ENCODE measurements around the gene HOXD10. TPM values are rescaled to one million over a fixed set of nuclear protein-coding genes. Genes with fewer than 3 reads are reported as not detected.
A peak's percentile ranks its signal among the peaks of the same experiment; 100 is the strongest.

HOXD10 gene
- total and polyA plus RNA-seq, 5 donors from 2014 or later, result not detected

DNA sequence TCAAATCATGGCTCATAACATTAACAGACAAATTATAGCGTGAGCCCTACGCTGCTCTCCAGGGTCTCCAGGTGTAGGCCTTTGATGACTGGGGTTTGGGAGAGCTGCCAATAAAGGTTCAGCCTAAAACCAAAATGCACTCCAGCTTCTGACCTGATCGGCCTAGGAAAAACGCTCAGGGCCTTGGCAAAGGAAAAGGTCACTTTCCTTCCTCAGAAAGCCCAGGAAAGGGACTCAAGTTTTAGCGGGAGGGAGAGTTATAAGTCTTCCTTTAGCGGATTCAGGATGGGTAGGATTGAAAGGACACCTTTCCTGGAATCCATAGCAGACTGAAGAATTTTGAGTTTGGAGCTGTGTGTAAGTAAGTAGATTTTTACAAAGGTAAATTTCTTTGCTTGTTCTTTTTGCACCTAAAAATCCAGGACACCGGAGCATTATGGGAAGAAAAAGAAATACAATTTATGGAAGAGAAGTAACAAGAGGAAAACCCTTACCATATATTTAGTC is 41.6 kb upstream of the HOXD10 start:
- H3K27ac Mint-ChIP-seq, result no peak overlapping the region

DNA sequence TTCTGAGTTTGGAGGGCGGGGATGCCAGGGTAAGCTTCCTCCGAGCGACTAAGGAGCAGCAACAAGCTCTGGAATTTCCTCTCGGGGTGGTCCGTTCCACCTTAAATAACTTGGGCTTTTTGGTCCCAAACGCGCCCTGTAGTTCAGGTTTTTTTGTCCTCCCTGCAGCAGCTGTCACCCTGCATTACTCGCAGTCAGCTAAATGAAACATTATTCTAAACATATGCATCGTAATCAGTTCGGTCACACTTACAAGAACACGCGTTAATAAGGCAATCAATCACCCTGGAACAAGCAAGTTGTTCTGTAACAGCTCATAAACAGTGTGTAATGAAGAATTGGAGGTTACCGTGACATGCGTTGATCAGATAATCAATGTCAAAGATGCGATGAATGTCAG is 41.1 kb upstream of the HOXD10 start:
- H3K9me3 Mint-ChIP-seq, result peaks cover 0 to 30% (median 4%) of the 10 kb centered on the region in 7 donors
- H3K27ac Mint-ChIP-seq, result no peak overlapping the region
- H3K4me3 Mint-ChIP-seq, result peak overlapping the region in 1 of 4 donors; percentile 27
- H3K4me1 Mint-ChIP-seq, result peaks cover 0 to 15% (median 8%) of the 10 kb centered on the region in 4 donors
- no peaks in the 10 kb centered on the region for H3K36me3 Mint-ChIP-seq
- Histone ChIP-seq H3K27me3 (ENCODE audit: control insufficient read depth, insufficient read depth, low read length) (peaks cover 71% of the 10 kb centered on the region), H3K4me3 (ENCODE audit: low read depth, low read length) (no peak overlapping the region), H3K27ac (ENCODE audit: insufficient read depth, low read length, poor library complexity, severe bottlenecking) (no peak overlapping the region), H3K36me3 (ENCODE audit: control insufficient read depth, insufficient read depth, low read length) (no peaks in the 10 kb centered on the region), H3K9me3 (ENCODE audit: control insufficient read depth in 2 of 2, low read length in 2 of 2) (peaks cover 21 to 25% of the 10 kb centered on the region in 2 experiments), H3K4me1 (ENCODE audit: control insufficient read depth, insufficient read depth, low read length, poor library complexity, severe bottlenecking) (peaks cover 11% of the 10 kb centered on the region)
- no peak for ATAC-seq (ENCODE audit: low read depth in 2 of 2)
- H3K27me3 Mint-ChIP-seq, result peaks cover 87% of the 10 kb centered on the region
- no peak for DNase-seq

More for the DNA sequence above, 41.6 kb upstream of the HOXD10 start:
- no peak for DNase-seq
- peaks cover 0 to 30% (median 4%) of the 10 kb centered on the region in 7 donors for H3K9me3 Mint-ChIP-seq
- peaks cover 0 to 15% (median 8%) of the 10 kb centered on the region in 4 donors for H3K4me1 Mint-ChIP-seq
- no peaks in the 10 kb centered on the region for H3K36me3 Mint-ChIP-seq
- peaks cover 21 to 24% of the 10 kb centered on the region in 2 experiments for H3K9me3 ChIP-seq (ENCODE audit: control insufficient read depth in 2 of 2, low read length in 2 of 2)
- no peak overlapping the region for H3K4me3 ChIP-seq (ENCODE audit: low read depth, low read length)
- H3K4me3 Mint-ChIP-seq, result no peak overlapping the region
- peaks cover 92% of the 10 kb centered on the region for H3K27me3 Mint-ChIP-seq
- no peak for ATAC-seq (ENCODE audit: low read depth in 2 of 2)
- H3K27ac ChIP-seq (ENCODE audit: insufficient read depth, low read length, poor library complexity, severe bottlenecking), result no peak overlapping the region
- peaks cover 76% of the 10 kb centered on the region for H3K27me3 ChIP-seq (ENCODE audit: control insufficient read depth, insufficient read depth, low read length)
- no peaks in the 10 kb centered on the region for H3K36me3 ChIP-seq (ENCODE audit: control insufficient read depth, insufficient read depth, low read length)
- H3K4me1 ChIP-seq (ENCODE audit: control insufficient read depth, insufficient read depth, low read length, poor library complexity, severe bottlenecking), result peaks cover 9% of the 10 kb centered on the region

DNA sequence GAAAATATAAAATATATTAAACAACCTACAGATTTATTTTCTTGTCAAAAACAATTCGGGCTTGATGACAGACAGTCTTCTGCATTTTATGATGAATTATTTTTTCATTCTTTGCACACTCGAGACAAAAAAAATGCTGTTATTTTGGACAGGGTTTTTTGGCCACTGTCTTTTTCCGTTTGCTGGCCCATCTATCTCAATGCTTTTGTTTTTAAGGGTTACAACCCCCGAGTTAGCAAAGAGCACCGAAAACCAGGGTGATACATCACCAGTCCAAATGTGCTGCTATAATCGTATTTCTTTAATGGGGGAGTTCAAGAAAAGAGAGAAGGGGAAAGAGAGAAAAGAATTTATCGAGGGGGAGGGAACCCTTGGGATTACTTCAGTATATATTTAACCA is 40.5 kb upstream of the HOXD10 start:
- no peaks in the 10 kb centered on the region for H3K36me3 Mint-ChIP-seq
- Histone ChIP-seq H3K9me3 (ENCODE audit: control insufficient read depth in 2 of 2, low read length in 2 of 2) (peaks cover 23 to 31% of the 10 kb centered on the region in 2 experiments), H3K27ac (ENCODE audit: insufficient read depth, low read length, poor library complexity, severe bottlenecking) (no peak overlapping the region), H3K4me3 (ENCODE audit: low read depth, low read length) (no peak overlapping the region), H3K4me1 (ENCODE audit: control insufficient read depth, insufficient read depth, low read length, poor library complexity, severe bottlenecking) (peaks cover 13% of the 10 kb centered on the region), H3K27me3 (ENCODE audit: control insufficient read depth, insufficient read depth, low read length) (peaks cover 70% of the 10 kb centered on the region), H3K36me3 (ENCODE audit: control insufficient read depth, insufficient read depth, low read length) (no peaks in the 10 kb centered on the region)
- H3K27ac Mint-ChIP-seq, result no peak overlapping the region
- no peak for DNase-seq
- peaks cover 86% of the 10 kb centered on the region for H3K27me3 Mint-ChIP-seq
- H3K9me3 Mint-ChIP-seq, result peaks cover 0 to 33% (median 4%) of the 10 kb centered on the region in 7 donors
- no peak overlapping the region for H3K4me3 Mint-ChIP-seq
- H3K4me1 Mint-ChIP-seq, result peaks cover 0 to 15% (median 9%) of the 10 kb centered on the region in 4 donors
- ATAC-seq (ENCODE audit: low read depth in 2 of 2), result no peak

- peaks cover 86% of the 10 kb centered on the region for H3K27me3 Mint-ChIP-seq
- peaks cover 0 to 15% (median 10%) of the 10 kb centered on the region in 4 donors for H3K4me1 Mint-ChIP-seq
- H3K27me3 ChIP-seq (ENCODE audit: control insufficient read depth, insufficient read depth, low read length), result peaks cover 73% of the 10 kb centered on the region
- peaks cover 28 to 38% of the 10 kb centered on the region in 2 experiments for H3K9me3 ChIP-seq (ENCODE audit: control insufficient read depth in 2 of 2, low read length in 2 of 2)
- no peaks in the 10 kb centered on the region for H3K36me3 ChIP-seq (ENCODE audit: control insufficient read depth, insufficient read depth, low read length)
- no peak overlapping the region for H3K27ac ChIP-seq (ENCODE audit: insufficient read depth, low read length, poor library complexity, severe bottlenecking)
- no peak for ATAC-seq (ENCODE audit: low read depth in 2 of 2)
- no peak overlapping the region for H3K27ac Mint-ChIP-seq
- H3K36me3 Mint-ChIP-seq, result no peaks in the 10 kb centered on the region
- no peak for DNase-seq
- peaks cover 0 to 37% (median 7%) of the 10 kb centered on the region in 7 donors for H3K9me3 Mint-ChIP-seq
- H3K4me3 ChIP-seq (ENCODE audit: low read depth, low read length), result no peak overlapping the region
- peaks cover 13% of the 10 kb centered on the region for H3K4me1 ChIP-seq (ENCODE audit: control insufficient read depth, insufficient read depth, low read length, poor library complexity, severe bottlenecking)
- H3K4me3 Mint-ChIP-seq, result peak overlapping the region in 1 of 4 donors; percentile 21
Observed at GRCh38 chr2:176076796-176077195, 39.8 kb upstream of the HOXD10 start.

- Histone ChIP-seq H3K27me3 (ENCODE audit: control insufficient read depth, insufficient read depth, low read length) (peaks cover 65% of the 10 kb centered on the region), H3K27ac (ENCODE audit: insufficient read depth, low read length, poor library complexity, severe bottlenecking) (no peak overlapping the region), H3K4me1 (ENCODE audit: control insufficient read depth, insufficient read depth, low read length, poor library complexity, severe bottlenecking) (peaks cover 13% of the 10 kb centered on the region), H3K9me3 (ENCODE audit: control insufficient read depth in 2 of 2, low read length in 2 of 2) (peaks cover 30 to 58% of the 10 kb centered on the region in 2 experiments), H3K4me3 (ENCODE audit: low read depth, low read length) (no peak overlapping the region), H3K36me3 (ENCODE audit: control insufficient read depth, insufficient read depth, low read length) (no peaks in the 10 kb centered on the region)
- Mint-ChIP-seq H3K9me3 (peaks cover 0 to 42% (median 11%) of the 10 kb centered on the region in 7 donors), H3K4me3 (peak overlapping the region; percentile 44 to 84 (median 64)), H3K36me3 (peaks cover 3% of the 10 kb centered on the region), H3K27me3 (peaks cover 87% of the 10 kb centered on the region), H3K27ac (peak overlapping the region in 2 of 3 donors; percentile 77 to 84), H3K4me1 (peaks cover 2 to 15% (median 12%) of the 10 kb centered on the region in 4 donors)
- ATAC-seq (ENCODE audit: low read depth in 2 of 2) (no peak), DNase-seq (no peak)
Observed at GRCh38 chr2:176078541-176079284, 37.9 kb upstream of the HOXD10 start.

- Mint-ChIP-seq H3K27ac (peak overlapping the region; percentile 75 to 84 (median 77)), H3K36me3 (peaks cover 4% of the 10 kb centered on the region), H3K27me3 (peaks cover 88% of the 10 kb centered on the region), H3K4me3 (peak overlapping the region; percentile 33 to 84 (median 64)), H3K4me1 (peaks cover 2 to 16% (median 15%) of the 10 kb centered on the region in 4 donors), H3K9me3 (peaks cover 0 to 48% (median 14%) of the 10 kb centered on the region in 7 donors)
- Histone ChIP-seq H3K9me3 (ENCODE audit: control insufficient read depth in 2 of 2, low read length in 2 of 2) (peaks cover 33 to 64% of the 10 kb centered on the region in 2 experiments), H3K27me3 (ENCODE audit: control insufficient read depth, insufficient read depth, low read length) (peaks cover 66% of the 10 kb centered on the region), H3K4me3 (ENCODE audit: low read depth, low read length) (no peak overlapping the region), H3K4me1 (ENCODE audit: control insufficient read depth, insufficient read depth, low read length, poor library complexity, severe bottlenecking) (peaks cover 13% of the 10 kb centered on the region), H3K36me3 (ENCODE audit: control insufficient read depth, insufficient read depth, low read length) (no peaks in the 10 kb centered on the region), H3K27ac (ENCODE audit: insufficient read depth, low read length, poor library complexity, severe bottlenecking) (no peak overlapping the region)
- ATAC-seq (ENCODE audit: low read depth in 2 of 2) (no peak), DNase-seq (no peak)
Observed at GRCh38 chr2:176079285-176079830, 37.2 kb upstream of the HOXD10 start.

DNA sequence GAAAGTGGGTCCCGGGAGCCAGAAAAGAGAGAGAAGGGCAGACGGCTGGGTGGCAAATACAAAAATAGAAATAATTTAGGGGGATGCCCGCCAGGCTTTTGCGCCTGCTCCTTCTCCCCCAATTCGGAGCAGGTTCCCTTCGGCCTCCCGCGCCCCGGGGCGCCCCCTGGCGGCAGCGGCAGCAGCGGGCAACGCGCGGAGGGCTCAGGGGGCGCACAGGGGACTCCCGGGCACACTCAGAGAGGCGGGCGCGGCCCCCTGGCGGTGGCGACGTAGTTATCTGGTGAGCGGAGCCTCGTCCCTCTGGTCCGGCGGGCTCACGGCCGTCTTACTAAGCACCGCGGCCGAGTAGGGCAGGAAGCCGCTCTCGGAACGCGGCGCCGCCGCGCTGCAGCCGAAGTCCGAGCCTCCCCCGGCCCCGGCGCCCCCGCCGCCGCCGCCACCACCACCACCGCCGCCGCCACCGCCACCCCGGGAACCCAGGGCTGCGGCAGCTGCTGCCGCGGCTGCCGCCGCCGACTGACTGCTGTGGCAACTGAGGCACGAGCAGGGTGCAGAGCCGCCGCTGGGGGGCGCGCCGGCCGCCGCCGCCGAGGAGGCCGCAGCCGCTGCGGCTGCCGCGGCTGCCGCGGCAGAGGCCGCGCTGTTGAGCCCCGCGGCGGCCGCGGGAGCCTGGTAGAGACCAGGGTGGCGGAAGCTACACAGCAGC is 36.6 kb upstream of the HOXD10 start:
- Mint-ChIP-seq H3K27ac (peak overlapping the region in 2 of 3 donors; percentile 75 to 84), H3K36me3 (peaks cover 4% of the 10 kb centered on the region), H3K27me3 (peaks cover 88% of the 10 kb centered on the region), H3K4me1 (peaks cover 2 to 16% (median 15%) of the 10 kb centered on the region in 4 donors), H3K9me3 (peaks cover 0 to 52% (median 14%) of the 10 kb centered on the region in 7 donors), H3K4me3 (peak overlapping the region in 3 of 4 donors; percentile 33 to 74 (median 55))
- ATAC-seq (ENCODE audit: low read depth in 2 of 2), result no peak
- peaks cover 33 to 70% of the 10 kb centered on the region in 2 experiments for H3K9me3 ChIP-seq (ENCODE audit: control insufficient read depth in 2 of 2, low read length in 2 of 2)
- H3K4me1 ChIP-seq (ENCODE audit: control insufficient read depth, insufficient read depth, low read length, poor library complexity, severe bottlenecking), result peaks cover 13% of the 10 kb centered on the region
- no peak for DNase-seq
- no peak overlapping the region for H3K4me3 ChIP-seq (ENCODE audit: low read depth, low read length)
- H3K36me3 ChIP-seq (ENCODE audit: control insufficient read depth, insufficient read depth, low read length), result no peaks in the 10 kb centered on the region
- peaks cover 65% of the 10 kb centered on the region for H3K27me3 ChIP-seq (ENCODE audit: control insufficient read depth, insufficient read depth, low read length)
- no peak overlapping the region for H3K27ac ChIP-seq (ENCODE audit: insufficient read depth, low read length, poor library complexity, severe bottlenecking)

Data from CD4-positive, CD25-positive, alpha-beta regulatory T cell (primary cell).